GM19099 (cell line): Measurements from ENCODE around the gene TMEM165.

ENCODE experiments used
- POLR2A ChIP-seq: IDR thresholded peaks from 3 replicates; pipeline ENCODE4 v1.6.1; 2011; ENCODE audit warnings: low read depth; ENCODE audit not compliant: insufficient read length; ENCODE audit errors: extremely low read depth

Gene TMEM165

DNA sequence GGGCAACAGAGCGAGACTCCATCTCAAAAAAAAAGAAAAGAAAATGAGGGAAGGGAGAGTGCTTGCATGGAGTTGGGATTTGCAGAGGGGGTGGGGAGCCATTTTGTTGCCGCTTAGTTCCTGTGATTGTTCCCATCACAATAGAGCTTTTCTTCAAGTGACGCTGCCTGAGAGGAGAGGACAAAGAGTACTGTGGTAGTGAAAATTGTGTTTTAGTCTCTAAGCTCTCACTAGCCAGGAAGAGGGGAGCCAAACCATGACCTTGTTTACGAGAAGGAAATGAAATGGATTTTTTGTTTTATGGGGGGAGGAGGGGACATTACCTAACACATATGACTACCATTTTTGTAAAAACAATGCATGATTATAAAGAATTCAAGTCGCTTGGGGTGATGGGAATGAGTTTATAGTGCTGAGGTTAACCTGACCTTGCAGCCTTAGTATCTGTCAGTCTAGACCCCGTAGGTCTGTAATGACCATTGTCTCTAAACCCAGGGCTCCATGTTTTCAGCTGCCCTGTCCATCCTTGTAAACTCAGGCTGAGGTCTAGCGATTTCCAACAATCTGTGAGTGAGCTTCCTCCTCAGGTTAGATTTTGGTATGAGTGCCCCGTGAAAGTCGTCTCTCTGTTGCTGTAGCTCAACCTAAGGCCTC, 30.9 kb upstream of the TMEM165 start:
- no peak for TF ChIP-seq POLR2A

GRCh38 chr4:55365345-55365728, 30.4 kb upstream of the TMEM165 start:
- TF ChIP-seq POLR2A, result no peak

- TF ChIP-seq POLR2A, result no peak
Observed at GRCh38 chr4:55366621-55367020, 29.1 kb upstream of the TMEM165 start.

DNA sequence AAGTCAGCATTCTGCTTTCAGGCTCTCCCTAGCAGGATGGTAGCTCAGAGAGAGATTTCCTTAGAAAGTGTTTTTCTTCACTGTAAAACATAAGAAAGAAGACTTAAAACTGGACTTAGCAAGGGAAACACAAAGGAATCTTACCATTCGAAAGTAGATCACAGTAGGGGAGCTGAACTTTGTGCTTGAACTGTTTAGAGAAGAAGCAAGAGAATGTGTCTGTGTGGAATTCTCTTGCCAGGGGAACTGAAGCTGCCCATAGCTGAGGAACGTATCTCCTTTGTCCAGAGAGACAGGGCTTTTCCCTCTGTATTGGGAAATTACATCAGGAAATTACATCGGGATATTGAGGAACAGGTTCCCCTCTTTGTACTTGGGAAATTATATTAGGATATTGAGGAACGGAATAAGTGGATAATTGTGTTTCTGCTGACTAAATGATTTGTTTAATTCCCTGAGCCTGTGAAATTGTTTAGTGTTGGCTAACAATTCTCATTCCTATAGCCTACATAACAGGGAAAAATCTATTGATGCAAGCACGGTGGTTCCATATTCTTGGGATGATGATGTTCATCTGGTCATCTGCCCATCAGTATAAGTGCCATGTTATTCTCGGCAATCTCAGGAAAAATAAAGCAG, 28.6 kb upstream of the TMEM165 start:
- TF ChIP-seq POLR2A, result no peak

GRCh38 chr4:55369968-55370367, 25.8 kb upstream of the TMEM165 start:
- no peak for TF ChIP-seq POLR2A

GRCh38 chr4:55372259-55372658, 23.5 kb upstream of the TMEM165 start:
- no peak for TF ChIP-seq POLR2A

- TF ChIP-seq POLR2A, result no peak
Observed at GRCh38 chr4:55373461-55373860, 22.3 kb upstream of the TMEM165 start.

- no peak for TF ChIP-seq POLR2A
Observed at GRCh38 chr4:55376698-55377097, 19.1 kb upstream of the TMEM165 start.

GRCh38 chr4:55378617-55379467, 16.9 kb upstream of the TMEM165 start:
- TF ChIP-seq POLR2A, result no peak

- TF ChIP-seq POLR2A, result no peak
Observed at GRCh38 chr4:55380576-55380975, 15.2 kb upstream of the TMEM165 start.

DNA sequence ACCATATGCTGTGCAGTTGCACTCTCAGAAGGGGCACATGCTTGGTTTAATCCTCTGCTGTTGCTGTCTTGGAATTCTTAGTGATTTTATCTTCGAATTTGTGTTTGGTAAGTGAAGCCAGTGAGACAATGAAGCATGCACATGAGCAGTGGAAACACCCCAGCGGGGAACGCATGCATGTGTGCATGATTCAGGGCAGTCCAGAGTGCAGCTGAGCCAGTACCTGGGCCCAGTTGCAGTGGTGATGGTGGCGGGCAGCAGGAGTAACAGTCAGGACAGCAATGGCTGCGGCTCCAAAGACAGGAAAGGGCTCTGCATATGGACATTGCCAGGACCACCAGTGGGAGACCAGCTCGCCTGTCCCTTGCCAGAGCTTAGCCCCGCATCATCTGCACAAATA, 14.3 kb upstream of the TMEM165 start:
- no peak for TF ChIP-seq POLR2A

DNA sequence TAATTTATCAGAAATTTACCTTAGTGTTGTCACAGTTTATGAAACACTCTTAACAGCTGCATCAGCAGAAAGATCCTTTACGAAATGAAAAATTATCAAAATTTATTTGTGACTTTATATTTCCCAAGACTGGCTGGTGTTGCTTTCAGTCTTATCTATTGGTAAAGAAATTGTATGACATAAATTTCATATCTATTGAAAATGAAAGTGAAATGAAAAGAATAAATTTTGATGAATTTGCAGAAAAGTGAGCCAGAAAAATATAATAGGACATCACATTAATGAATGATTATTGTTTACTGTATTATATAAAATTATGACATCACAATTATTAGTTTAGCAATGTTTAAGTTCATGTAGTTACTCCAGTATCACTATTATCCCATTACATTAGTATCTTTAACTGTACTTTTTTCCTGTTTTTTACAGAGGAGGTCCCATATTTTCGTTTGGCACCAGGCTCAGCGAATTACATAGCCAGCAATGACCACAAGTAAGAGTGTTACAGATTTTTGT, 13.2 kb upstream of the TMEM165 start:
- no peak for TF ChIP-seq POLR2A

- TF ChIP-seq POLR2A, result no peak
Observed at GRCh38 chr4:55385201-55385649, 10.5 kb upstream of the TMEM165 start.

- TF ChIP-seq POLR2A, result no peak
Observed at GRCh38 chr4:55386073-55386472, 9.7 kb upstream of the TMEM165 start.

GRCh38 chr4:55386840-55387239, 8.9 kb upstream of the TMEM165 start:
- no peak for TF ChIP-seq POLR2A
